GM15510 (cell line): ENCODE measurements around the gene USP6NL.

Experiments used
- POLR2A ChIP-seq: IDR thresholded peaks from 3 replicates; pipeline ENCODE4 v1.6.1; 2011; ENCODE audit warnings: borderline replicate concordance; ENCODE audit not compliant: insufficient read length; ENCODE audit errors: extremely low read depth

Gene USP6NL

GRCh38 chr10:11557967-11558366 is 53.5 kb downstream of the USP6NL start:
- TF ChIP-seq POLR2A: no peak

GRCh38 chr10:11557513-11557912 is 53.9 kb downstream of the USP6NL start:
- no peak for TF ChIP-seq POLR2A

- no peak for TF ChIP-seq POLR2A
Observed at GRCh38 chr10:11555556-11555955, 55.9 kb downstream of the USP6NL start.

GRCh38 chr10:11553773-11554381 is 57.6 kb downstream of the USP6NL start:
- TF ChIP-seq POLR2A: no peak

GRCh38 chr10:11551916-11552602 is 59.4 kb downstream of the USP6NL start:
- TF ChIP-seq POLR2A: no peak

GRCh38 chr10:11551104-11551503 is 60.3 kb downstream of the USP6NL start:
- TF ChIP-seq POLR2A: no peak

- TF ChIP-seq POLR2A: no peak
Observed at GRCh38 chr10:11548768-11549099, 62.7 kb downstream of the USP6NL start.

- TF ChIP-seq POLR2A: no peak
Observed at GRCh38 chr10:11548065-11548767, 63.2 kb downstream of the USP6NL start.

GRCh38 chr10:11546581-11546980 is 64.9 kb downstream of the USP6NL start:
- TF ChIP-seq POLR2A: no peak

GRCh38 chr10:11541296-11541695 is 70.2 kb downstream of the USP6NL start:
- TF ChIP-seq POLR2A: no peak

GRCh38 chr10:11539191-11539868 is 72.1 kb downstream of the USP6NL start:
- TF ChIP-seq POLR2A: no peak

GRCh38 chr10:11538834-11539190 is 72.6 kb downstream of the USP6NL start:
- no peak for TF ChIP-seq POLR2A

GRCh38 chr10:11536228-11536627 is 75.2 kb downstream of the USP6NL start:
- TF ChIP-seq POLR2A: no peak

GRCh38 chr10:11535346-11535959 is 76.0 kb downstream of the USP6NL start:
- no peak for TF ChIP-seq POLR2A

GRCh38 chr10:11533328-11533781 is 78.1 kb downstream of the USP6NL start:
- TF ChIP-seq POLR2A: no peak
